UCSD-AML1 (cell line): ENCODE measurements around the gene NTSR2.

Experiments used
- DNase-seq: peaks from one replicate; lab custom pipeline; 2025; ENCODE audit not compliant: unreplicated experiment; lab: John Stamatoyannopoulos, UW

NTSR2 gene

GRCh38 chr2:11669454-11670291 is at the start of gene NTSR2:
Gene NTSR2, minus strand, starts transcription at chr2:11670195. Its CDS starts 66 bp downstream, at chr2:11670129.
- peak; percentile 33 for DNase-seq

- no peak for DNase-seq
Observed at GRCh38 chr2:11719230-11719977, 49.4 kb upstream of the NTSR2 start.

GRCh38 chr2:11718606-11719005 is 48.6 kb upstream of the NTSR2 start:
- no peak for DNase-seq

GRCh38 chr2:11717623-11718022 is 47.6 kb upstream of the NTSR2 start:
- DNase-seq: no peak

- no peak for DNase-seq
Observed at GRCh38 chr2:11716689-11717321, 46.8 kb upstream of the NTSR2 start.

- DNase-seq: no peak
Observed at GRCh38 chr2:11715987-11716652, 46.1 kb upstream of the NTSR2 start.

GRCh38 chr2:11713815-11714214 is 43.8 kb upstream of the NTSR2 start:
- DNase-seq: no peak

- no peak for DNase-seq
Observed at GRCh38 chr2:11712866-11713265, 42.9 kb upstream of the NTSR2 start.

- DNase-seq: no peak
Observed at GRCh38 chr2:11711751-11712150, 41.8 kb upstream of the NTSR2 start.

- DNase-seq: no peak
Observed at GRCh38 chr2:11711354-11711716, 41.3 kb upstream of the NTSR2 start.

GRCh38 chr2:11710632-11711353 is 40.8 kb upstream of the NTSR2 start:
- no peak for DNase-seq

GRCh38 chr2:11710210-11710609 is 40.2 kb upstream of the NTSR2 start:
- DNase-seq: no peak

GRCh38 chr2:11709293-11709692 is 39.3 kb upstream of the NTSR2 start:
- DNase-seq: no peak

GRCh38 chr2:11708106-11708505 is 38.1 kb upstream of the NTSR2 start:
- no peak for DNase-seq

GRCh38 chr2:11705711-11706110 is 35.7 kb upstream of the NTSR2 start:
- no peak for DNase-seq

- DNase-seq: no peak
Observed at GRCh38 chr2:11705063-11705462, 35.1 kb upstream of the NTSR2 start.

- DNase-seq: no peak
Observed at GRCh38 chr2:11703700-11704099, 33.7 kb upstream of the NTSR2 start.

- DNase-seq: no peak
Observed at GRCh38 chr2:11702946-11703345, 33.0 kb upstream of the NTSR2 start.

GRCh38 chr2:11701751-11702301 is 31.8 kb upstream of the NTSR2 start:
- peak; percentile 73 for DNase-seq

- DNase-seq: no peak
Observed at GRCh38 chr2:11701206-11701605, 31.2 kb upstream of the NTSR2 start.
